HFF-Myc (cell line): ENCODE data around the gene ANXA11.
"Not testable (repeated sequence)": the region's sequence is repeated elsewhere in the genome, so short reads cannot be mapped to it uniquely, and the experiment has no call there.

Source experiments
- DNase-seq: peaks from one replicate; pipeline ENCODE4 v3.0.0-alpha.2; 2011; ENCODE audit warnings: low read depth; ENCODE audit errors: extremely low read depth
- H3K4me3 ChIP-seq: replicated peaks from 2 replicates; pipeline ENCODE4 v1.5.1; 2011; ENCODE audit warnings: low read depth, mild to moderate bottlenecking, control low read depth, low read length
- CTCF ChIP-seq: IDR thresholded peaks from 2 replicates; pipeline ENCODE4 v1.5.1; 2012; ENCODE audit warnings: mild to moderate bottlenecking, low read depth, low read length, control low read depth; ENCODE audit errors: missing control alignments

Gene ANXA11

GRCh38 chr10:80150172-80150571 lies 55.2 kb downstream of the ANXA11 start:
- H3K4me3 ChIP-seq, result no peak overlapping the region
- DNase-seq, result no peak
- no peak for TF ChIP-seq CTCF

DNA sequence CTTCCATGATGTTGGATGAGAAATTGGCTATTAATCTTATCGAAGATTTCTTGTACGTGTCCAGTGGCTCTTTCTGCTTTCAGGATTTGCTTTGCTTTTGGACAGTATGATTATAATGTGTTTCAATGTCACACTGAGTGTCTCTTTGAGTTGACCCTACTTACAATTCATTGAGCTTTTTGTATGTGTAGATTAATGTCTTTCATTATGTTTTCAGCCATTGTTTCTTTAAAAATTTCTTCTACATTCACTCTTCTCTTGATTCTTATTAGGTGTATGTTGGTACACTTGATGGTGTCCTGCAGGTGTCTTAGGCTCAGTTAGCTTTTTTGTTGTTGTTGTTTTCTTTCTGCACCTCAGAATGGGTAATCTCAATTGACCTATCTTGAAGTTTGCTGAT lies 56.2 kb downstream of the ANXA11 start:
- TF ChIP-seq CTCF, result no peak
- no peak overlapping the region for H3K4me3 ChIP-seq
- no peak for DNase-seq

GRCh38 chr10:80148166-80148805 lies 57.1 kb downstream of the ANXA11 start:
- H3K4me3 ChIP-seq, result no peak overlapping the region
- no peak for TF ChIP-seq CTCF
- DNase-seq, result no peak

DNA sequence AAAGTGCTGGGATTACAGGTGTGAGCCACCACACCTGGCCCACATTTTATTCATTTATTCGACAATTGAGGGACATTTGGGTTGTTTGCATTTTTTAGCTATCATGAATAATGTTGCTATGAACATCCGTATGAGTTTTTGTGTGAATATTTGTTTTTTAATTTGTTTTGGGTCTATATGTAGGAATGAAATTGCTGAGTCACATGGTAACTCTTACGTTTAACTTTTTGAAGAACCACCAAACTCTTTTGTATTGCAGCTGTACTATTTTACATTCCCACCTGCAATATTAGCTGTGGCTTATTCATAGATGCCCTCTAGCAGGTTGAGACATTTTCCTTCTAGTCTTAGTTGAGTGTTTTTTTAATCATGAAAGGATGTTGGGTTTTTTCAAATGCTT lies 58.4 kb downstream of the ANXA11 start:
- H3K4me3 ChIP-seq, result no peak overlapping the region
- no peak for DNase-seq
- TF ChIP-seq CTCF, result no peak

DNA sequence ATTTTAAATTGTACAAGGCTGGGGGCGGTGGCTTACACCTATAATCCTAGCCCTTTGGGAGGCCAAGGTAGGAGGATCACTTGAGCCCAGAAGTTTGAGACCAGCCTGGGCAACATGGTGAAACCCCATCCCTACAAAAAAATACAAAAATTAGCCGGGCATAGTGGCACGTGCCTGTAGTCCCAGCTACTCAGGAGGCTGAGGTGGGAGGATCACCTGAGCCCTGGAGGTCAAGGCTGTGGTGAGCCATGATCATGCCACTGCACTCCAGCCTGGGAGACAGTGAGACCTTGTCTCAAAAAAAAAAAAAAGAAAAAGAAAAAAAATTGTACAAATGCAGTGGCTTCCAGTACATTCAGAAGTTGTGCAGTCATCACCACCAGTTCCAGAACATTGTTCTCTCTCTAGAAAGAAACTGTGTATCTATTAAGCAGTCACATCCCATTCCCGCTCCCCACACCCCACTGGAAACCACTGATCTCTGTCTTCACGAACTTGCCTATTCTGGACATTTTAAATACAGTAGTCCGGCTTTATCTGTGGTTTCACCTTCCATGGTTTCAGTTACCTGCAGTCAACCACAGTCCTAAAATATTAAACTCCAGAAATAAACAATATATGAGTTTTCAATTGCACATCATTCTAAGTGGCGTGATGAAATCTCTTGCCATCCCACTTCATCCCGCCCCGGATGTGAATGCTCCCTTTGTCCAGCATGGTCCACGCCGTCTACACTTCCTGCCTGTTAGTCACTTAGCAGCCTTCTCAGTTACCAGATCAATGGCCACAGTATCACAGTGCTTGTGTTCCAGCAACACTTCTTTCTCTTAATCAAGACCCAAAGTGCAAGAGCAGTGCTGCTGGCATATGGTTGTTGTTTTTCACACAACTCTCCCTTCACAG lies 59.7 kb downstream of the ANXA11 start:
- DNase-seq, H3K4me3 ChIP-seq: not testable (repeated sequence)

GRCh38 chr10:80144696-80145131 lies 60.6 kb downstream of the ANXA11 start:
- no peak overlapping the region for H3K4me3 ChIP-seq
- no peak for TF ChIP-seq CTCF
- DNase-seq, result no peak

GRCh38 chr10:80144067-80144695 lies 61.2 kb downstream of the ANXA11 start:
- TF ChIP-seq CTCF, result no peak
- H3K4me3 ChIP-seq, result no peak overlapping the region
- no peak for DNase-seq
